ENCODE measurements around the gene DCLRE1C. TPM values are rescaled to one million over a fixed set of nuclear protein-coding genes. Genes with fewer than 3 reads are reported as not detected.
A peak's percentile ranks its signal among the peaks of the same experiment; 100 is the strongest.

DCLRE1C gene
- polyA plus RNA-seq, 1 donor from 2014 or later, result 7.5 TPM

DNA sequence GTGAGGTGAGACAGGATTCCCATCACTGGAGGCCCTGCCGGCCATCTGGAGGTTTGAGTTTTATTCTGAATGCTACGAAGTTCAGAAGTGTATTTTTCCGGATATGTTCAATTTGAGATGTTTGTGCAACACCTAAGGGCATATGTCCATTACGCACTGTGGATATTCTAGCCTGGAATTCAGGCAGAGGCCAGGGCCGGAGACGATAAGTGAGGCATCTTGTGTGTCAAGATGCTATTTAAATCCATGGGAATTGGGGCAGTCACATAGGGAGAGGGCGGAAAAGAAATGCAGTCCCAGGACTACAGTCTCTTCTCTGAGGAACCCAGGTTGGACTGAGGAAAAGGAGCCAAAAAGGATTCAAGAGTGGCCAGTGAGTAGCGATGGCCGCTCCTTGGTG, 77.1 kb downstream of the DCLRE1C start:
- Histone ChIP-seq H3F3A (ENCODE audit: insufficient read depth, low read length, poor library complexity, severe bottlenecking) (no peaks in the 10 kb centered on the region), H3K27ac (ENCODE audit: low read length) (no peak overlapping the region), H3K4me2 (ENCODE audit: low read length) (no peak overlapping the region), H2AFZ (ENCODE audit: low read depth, low read length) (no peak overlapping the region), H3K4me3 (ENCODE audit: low read length) (peak overlapping the region; percentile 90), H3K27me3 (ENCODE audit: insufficient read depth, low read depth, low read length) (no peaks in the 10 kb centered on the region), H3K9ac (ENCODE audit: low read length) (peak overlapping the region; percentile 94), H4K20me1 (ENCODE audit: insufficient read depth) (no peaks in the 10 kb centered on the region), H3K9me2 (ENCODE audit: insufficient read depth, low read length) (no peaks in the 10 kb centered on the region), H3K9me3 (ENCODE audit: low read length) (no peaks in the 10 kb centered on the region), H3K79me2 (replicated peaks; ENCODE audit: insufficient read depth, low read length) (peaks cover 33% of the 10 kb centered on the region), H3K36me3 (ENCODE audit: insufficient read depth, low read length) (no peaks in the 10 kb centered on the region)
- TF ChIP-seq POLR2AphosphoS5 (IDR thresholded peaks at IDR 0.05) (no peak), REST (IDR thresholded peaks at IDR 0.05; ENCODE audit: borderline replicate concordance) (no peak), EZH2 (IDR thresholded peaks at IDR 0.05; ENCODE audit: borderline replicate concordance, insufficient read depth, low read length, poor library complexity, severe bottlenecking) (no peak), EP300 (conservative IDR thresholded peaks at IDR 0.05; ENCODE audit: poor library complexity, severe bottlenecking) (no peak)
- TF ChIP-seq, protein P1, sequence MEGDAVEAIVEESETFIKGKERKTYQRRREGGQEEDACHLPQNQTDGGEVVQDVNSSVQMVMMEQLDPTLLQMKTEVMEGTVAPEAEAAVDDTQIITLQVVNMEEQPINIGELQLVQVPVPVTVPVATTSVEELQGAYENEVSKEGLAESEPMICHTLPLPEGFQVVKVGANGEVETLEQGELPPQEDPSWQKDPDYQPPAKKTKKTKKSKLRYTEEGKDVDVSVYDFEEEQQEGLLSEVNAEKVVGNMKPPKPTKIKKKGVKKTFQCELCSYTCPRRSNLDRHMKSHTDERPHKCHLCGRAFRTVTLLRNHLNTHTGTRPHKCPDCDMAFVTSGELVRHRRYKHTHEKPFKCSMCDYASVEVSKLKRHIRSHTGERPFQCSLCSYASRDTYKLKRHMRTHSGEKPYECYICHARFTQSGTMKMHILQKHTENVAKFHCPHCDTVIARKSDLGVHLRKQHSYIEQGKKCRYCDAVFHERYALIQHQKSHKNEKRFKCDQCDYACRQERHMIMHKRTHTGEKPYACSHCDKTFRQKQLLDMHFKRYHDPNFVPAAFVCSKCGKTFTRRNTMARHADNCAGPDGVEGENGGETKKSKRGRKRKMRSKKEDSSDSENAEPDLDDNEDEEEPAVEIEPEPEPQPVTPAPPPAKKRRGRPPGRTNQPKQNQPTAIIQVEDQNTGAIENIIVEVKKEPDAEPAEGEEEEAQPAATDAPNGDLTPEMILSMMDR (IDR thresholded peaks at IDR 0.05; ENCODE audit: poor library complexity, severe bottlenecking), result no peak

- Histone ChIP-seq H3K79me2 (replicated peaks; ENCODE audit: insufficient read depth, low read length) (peaks cover 25% of the 10 kb centered on the region), H2AFZ (ENCODE audit: low read depth, low read length) (no peak overlapping the region), H3K27me3 (ENCODE audit: insufficient read depth, low read depth, low read length) (no peaks in the 10 kb centered on the region), H3K9me3 (ENCODE audit: low read length) (no peaks in the 10 kb centered on the region), H4K20me1 (ENCODE audit: insufficient read depth) (no peaks in the 10 kb centered on the region), H3K4me3 (ENCODE audit: low read length) (no peak overlapping the region), H3K36me3 (ENCODE audit: insufficient read depth, low read length) (no peaks in the 10 kb centered on the region), H3K9ac (ENCODE audit: low read length) (no peak overlapping the region), H3K27ac (ENCODE audit: low read length) (no peak overlapping the region), H3K4me2 (ENCODE audit: low read length) (no peak overlapping the region), H3F3A (ENCODE audit: insufficient read depth, low read length, poor library complexity, severe bottlenecking) (no peaks in the 10 kb centered on the region), H3K9me2 (ENCODE audit: insufficient read depth, low read length) (no peaks in the 10 kb centered on the region)
- TF ChIP-seq, protein P1 (IDR thresholded peaks at IDR 0.05; ENCODE audit: poor library complexity, severe bottlenecking), result no peak
- TF ChIP-seq MXI1 (conservative IDR thresholded peaks at IDR 0.05; ENCODE audit: poor library complexity, severe bottlenecking) (no peak), EP300 (conservative IDR thresholded peaks at IDR 0.05; ENCODE audit: poor library complexity, severe bottlenecking) (no peak), RAD21 (conservative IDR thresholded peaks at IDR 0.05) (no peak), EZH2 (IDR thresholded peaks at IDR 0.05; ENCODE audit: borderline replicate concordance, insufficient read depth, low read length, poor library complexity, severe bottlenecking) (no peak), POLR2AphosphoS5 (IDR thresholded peaks at IDR 0.05) (no peak), SMC3 (conservative IDR thresholded peaks at IDR 0.05; ENCODE audit: poor library complexity) (no peak), REST (IDR thresholded peaks at IDR 0.05; ENCODE audit: borderline replicate concordance) (no peak), TAF1 (IDR thresholded peaks at IDR 0.05; ENCODE audit: low read depth) (no peak)
Measured at GRCh38 chr10:14875941-14876340, 78.0 kb downstream of the DCLRE1C start.

All from neural cell (in vitro differentiated cells).